ENCODE results near the gene PMP22.

DNA sequence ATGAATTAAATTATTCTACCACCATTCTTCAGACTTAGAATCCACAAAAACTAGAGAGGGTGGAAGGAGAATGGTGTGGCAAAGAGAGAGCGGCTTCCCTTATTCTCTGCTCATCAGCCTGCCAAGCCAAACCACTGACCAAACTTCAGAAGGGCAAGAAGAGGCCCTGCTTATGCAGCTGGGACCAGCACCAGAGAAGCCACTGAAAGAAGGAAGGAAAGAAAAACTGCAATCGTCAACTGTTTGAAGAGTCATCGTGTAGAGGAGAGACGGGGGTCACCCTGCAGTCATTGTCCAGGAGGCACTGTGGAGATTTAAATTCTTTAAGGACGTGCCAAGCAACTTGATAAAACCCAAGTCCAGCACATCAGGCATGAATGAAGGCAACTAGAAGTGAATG lies 15.6 kb downstream of the PMP22 start:
- no peak for TF ChIP-seq EZH2 (IDR thresholded peaks at IDR 0.05; ENCODE audit: borderline replicate concordance, low read depth, low read length, severe bottlenecking)
- TF ChIP-seq, protein P1, sequence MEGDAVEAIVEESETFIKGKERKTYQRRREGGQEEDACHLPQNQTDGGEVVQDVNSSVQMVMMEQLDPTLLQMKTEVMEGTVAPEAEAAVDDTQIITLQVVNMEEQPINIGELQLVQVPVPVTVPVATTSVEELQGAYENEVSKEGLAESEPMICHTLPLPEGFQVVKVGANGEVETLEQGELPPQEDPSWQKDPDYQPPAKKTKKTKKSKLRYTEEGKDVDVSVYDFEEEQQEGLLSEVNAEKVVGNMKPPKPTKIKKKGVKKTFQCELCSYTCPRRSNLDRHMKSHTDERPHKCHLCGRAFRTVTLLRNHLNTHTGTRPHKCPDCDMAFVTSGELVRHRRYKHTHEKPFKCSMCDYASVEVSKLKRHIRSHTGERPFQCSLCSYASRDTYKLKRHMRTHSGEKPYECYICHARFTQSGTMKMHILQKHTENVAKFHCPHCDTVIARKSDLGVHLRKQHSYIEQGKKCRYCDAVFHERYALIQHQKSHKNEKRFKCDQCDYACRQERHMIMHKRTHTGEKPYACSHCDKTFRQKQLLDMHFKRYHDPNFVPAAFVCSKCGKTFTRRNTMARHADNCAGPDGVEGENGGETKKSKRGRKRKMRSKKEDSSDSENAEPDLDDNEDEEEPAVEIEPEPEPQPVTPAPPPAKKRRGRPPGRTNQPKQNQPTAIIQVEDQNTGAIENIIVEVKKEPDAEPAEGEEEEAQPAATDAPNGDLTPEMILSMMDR (IDR thresholded peaks at IDR 0.05; ENCODE audit: extremely low read depth in 1 of 2, insufficient read depth in 1 of 2, low read depth in 1 of 2, low read length in 2 of 2) = no peak
